VCaP (cell line): ENCODE measurements around the gene PCDHGB7.

ENCODE experiments used
- H3K27ac ChIP-seq: fragments of 450-650 bp; 2 replicates; pipeline ENCODE4 v1.5.1; 2017
- CTCF ChIP-seq: fragments of 450-650 bp; conservative IDR thresholded peaks from 2 replicates; pipeline ENCODE4 v1.5.1; 2017; ENCODE audit warnings: mild to moderate bottlenecking, moderate library complexity

The PCDHGB7 gene

GRCh38 chr5:141419074-141419880 is 1.8 kb downstream of the PCDHGB7 start:
- H3K27ac ChIP-seq = no peak overlapping the region
- no peak for TF ChIP-seq CTCF

- H3K27ac ChIP-seq = no peak within 1 kb of the TSS
- TF ChIP-seq CTCF = 0 out of 2 replicates have a peak, but pooled peaks have one; percentile 5
Measured at GRCh38 chr5:141420855-141421488, 3.5 kb downstream of the PCDHGB7 start, which contains the start of gene PCDHGA11. Gene PCDHGA11 (plus strand): TSS chr5:141421051. CDS start chr5:141421228, 177 bp downstream.

GRCh38 chr5:141421489-141421855 is 4.0 kb downstream of the PCDHGB7 start:
- H3K27ac ChIP-seq = no peak overlapping the region
- no peak for TF ChIP-seq CTCF

- TF ChIP-seq CTCF = no peak
Measured at GRCh38 chr5:141422742-141423291, 5.3 kb downstream of the PCDHGB7 start.

GRCh38 chr5:141427783-141428426 is 10.4 kb downstream of the PCDHGB7 start:
- no peak overlapping the region for H3K27ac ChIP-seq
- no peak for TF ChIP-seq CTCF

More at GRCh38 chr5:141422742-141423291, 5.3 kb downstream of the PCDHGB7 start:
- H3K27ac ChIP-seq = no peak overlapping the region

- H3K27ac ChIP-seq = no peak within 1 kb of the TSS
- no peak for TF ChIP-seq CTCF
Measured at GRCh38 chr5:141430332-141431113, 13.0 kb downstream of the PCDHGB7 start, which contains the start of gene PCDHGA12. Gene PCDHGA12 (plus strand): TSS chr5:141430507. CDS start chr5:141430760, 253 bp downstream.
